ENCODE measurements around the gene KIAA1958.

DNA sequence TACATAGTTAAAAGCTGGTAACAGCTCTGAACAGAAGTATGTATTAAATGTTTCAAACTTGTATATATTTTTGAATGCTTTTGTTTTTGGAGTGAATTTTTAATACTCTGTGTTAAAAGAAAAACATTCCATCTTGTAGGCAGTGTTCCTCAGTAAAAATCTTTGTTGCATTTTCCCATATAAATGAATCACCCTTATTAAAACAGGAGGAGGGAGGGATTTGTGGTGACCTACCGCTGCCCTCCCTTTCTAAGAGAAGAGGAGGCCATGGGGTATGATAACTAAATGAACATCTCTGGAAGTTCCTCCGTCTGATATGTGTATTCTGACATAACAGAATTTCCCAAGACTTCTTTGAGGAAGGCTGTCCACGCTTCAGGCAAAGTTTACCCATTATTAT lies 177.9 kb downstream of the KIAA1958 start:
- TF ChIP-seq, protein P1, sequence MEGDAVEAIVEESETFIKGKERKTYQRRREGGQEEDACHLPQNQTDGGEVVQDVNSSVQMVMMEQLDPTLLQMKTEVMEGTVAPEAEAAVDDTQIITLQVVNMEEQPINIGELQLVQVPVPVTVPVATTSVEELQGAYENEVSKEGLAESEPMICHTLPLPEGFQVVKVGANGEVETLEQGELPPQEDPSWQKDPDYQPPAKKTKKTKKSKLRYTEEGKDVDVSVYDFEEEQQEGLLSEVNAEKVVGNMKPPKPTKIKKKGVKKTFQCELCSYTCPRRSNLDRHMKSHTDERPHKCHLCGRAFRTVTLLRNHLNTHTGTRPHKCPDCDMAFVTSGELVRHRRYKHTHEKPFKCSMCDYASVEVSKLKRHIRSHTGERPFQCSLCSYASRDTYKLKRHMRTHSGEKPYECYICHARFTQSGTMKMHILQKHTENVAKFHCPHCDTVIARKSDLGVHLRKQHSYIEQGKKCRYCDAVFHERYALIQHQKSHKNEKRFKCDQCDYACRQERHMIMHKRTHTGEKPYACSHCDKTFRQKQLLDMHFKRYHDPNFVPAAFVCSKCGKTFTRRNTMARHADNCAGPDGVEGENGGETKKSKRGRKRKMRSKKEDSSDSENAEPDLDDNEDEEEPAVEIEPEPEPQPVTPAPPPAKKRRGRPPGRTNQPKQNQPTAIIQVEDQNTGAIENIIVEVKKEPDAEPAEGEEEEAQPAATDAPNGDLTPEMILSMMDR (IDR thresholded peaks at IDR 0.05 in 4 of 5, conservative IDR thresholded peaks at IDR 0.05 in 1 of 5) = no peak
- TF ChIP-seq POLR2A (IDR thresholded peaks at IDR 0.05) = no peak

Measured in gastrocnemius medialis (tissue), 4 donors.